HG03457 (cell line): ENCODE data around the gene SOX9.
"Not testable (repeated sequence)": the region's sequence is repeated elsewhere in the genome, so short reads cannot be mapped to it uniquely, and the experiment has no call there.

Experiments
- ATAC-seq: cut with Tn5 transposase; IDR thresholded peaks from one replicate; pipeline ENCODE4 v1.9.1; 2021; ENCODE audit warnings: moderate number of reproducible peaks; ENCODE audit not compliant: unreplicated experiment

SOX9 gene

GRCh38 chr17:72110942-72111318 is 9.9 kb upstream of the SOX9 start:
- no peak for ATAC-seq

GRCh38 chr17:72111336-72111923 is 9.4 kb upstream of the SOX9 start:
- no peak for ATAC-seq

GRCh38 chr17:72111926-72112325 is 8.9 kb upstream of the SOX9 start:
- not testable (repeated sequence) for ATAC-seq

DNA sequence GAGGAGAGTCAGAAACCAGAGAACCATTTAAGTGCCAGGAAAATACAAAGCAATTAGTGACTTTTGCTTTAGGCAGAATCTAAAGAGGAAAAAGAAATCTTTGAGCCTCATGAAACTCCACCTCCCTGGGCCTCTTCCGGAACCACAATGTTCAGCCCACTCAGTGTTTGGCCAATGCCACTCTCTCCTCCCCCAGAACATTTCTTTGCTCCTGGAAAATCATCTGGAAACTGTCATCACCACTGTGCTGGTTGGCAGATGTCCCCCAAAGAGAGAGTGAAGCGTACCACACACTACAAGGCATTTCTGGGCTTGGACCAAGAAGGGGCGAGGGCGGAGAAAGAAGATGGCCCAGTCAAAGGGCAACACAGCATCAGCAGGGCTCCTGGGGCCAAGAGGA is 7.1 kb upstream of the SOX9 start:
- no peak for ATAC-seq

- no peak for ATAC-seq
Observed at GRCh38 chr17:72115781-72116525, 4.9 kb upstream of the SOX9 start.

GRCh38 chr17:72116661-72117521 is 3.9 kb upstream of the SOX9 start:
- ATAC-seq = no peak

- no peak for ATAC-seq
Observed at GRCh38 chr17:72117535-72118334, 3.1 kb upstream of the SOX9 start.

DNA sequence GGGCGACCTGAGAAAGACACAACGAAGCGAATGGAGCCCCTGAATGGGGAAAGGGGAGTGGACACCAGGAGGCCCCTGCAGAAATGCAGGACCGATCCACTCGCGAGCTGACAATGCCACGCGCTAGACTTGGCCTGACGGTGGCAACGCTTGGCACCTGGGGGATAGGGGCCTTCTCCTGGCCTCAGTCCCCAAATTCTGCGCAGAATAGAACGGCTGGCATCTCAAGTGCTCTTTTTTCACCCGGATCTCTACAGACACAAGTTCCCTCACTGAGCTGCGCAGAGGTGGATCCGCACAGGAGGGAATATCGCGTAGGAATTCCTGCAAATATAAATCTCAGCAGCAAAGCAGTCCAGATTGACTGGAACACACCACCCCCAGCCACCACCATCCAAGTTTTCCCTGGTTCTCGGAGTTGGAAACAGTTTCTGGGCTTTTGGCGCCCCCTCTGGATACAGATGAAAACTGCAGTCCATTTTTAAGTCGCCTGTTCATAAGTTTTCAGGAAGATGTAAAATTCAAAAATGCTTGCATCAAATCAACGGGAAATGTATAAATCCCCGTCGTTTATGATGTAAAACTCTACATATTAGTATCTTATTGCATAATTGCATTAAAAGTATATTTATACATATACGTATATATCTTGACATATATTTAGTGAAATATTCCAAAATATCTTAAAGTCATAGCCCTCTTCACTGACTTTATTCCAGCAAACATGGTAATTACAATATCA is 2.3 kb upstream of the SOX9 start:
- no peak for ATAC-seq

DNA sequence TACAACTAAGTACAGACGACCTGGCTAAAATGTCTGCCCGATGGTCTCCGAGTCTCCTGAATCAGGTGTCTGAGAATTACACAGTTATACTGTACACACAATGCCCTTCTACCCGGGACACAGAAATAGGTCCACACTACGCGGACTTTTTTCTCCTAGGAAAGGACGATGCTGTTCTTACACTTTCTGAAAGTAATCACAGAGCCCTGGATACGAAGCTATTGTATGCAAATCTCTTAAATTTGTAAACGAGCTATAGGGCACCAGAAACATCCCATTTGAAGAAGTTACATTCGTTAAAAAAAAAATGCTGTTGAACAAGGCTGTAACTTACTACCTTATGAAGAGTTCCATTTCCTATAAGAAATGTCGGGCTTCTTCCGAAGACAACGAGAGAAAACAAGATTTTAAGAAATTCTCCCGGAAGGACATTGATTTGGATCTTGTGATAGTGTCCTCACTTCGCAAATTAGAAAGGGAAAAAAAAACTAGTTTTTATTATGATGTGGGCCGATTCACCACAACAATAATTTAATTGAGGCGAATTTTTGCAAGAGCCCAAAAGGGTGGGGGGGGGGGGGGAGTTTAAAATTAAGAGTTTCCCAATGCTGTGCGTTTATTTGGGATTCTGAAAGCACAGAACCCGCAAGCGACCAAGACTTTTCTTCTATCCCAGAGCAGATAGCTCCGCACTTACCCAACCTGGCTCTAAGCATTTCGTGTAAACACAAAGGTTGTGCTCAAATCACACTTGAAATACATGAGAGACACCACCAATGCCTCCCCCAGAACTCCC is 1.5 kb upstream of the SOX9 start:
- ATAC-seq = no peak

DNA sequence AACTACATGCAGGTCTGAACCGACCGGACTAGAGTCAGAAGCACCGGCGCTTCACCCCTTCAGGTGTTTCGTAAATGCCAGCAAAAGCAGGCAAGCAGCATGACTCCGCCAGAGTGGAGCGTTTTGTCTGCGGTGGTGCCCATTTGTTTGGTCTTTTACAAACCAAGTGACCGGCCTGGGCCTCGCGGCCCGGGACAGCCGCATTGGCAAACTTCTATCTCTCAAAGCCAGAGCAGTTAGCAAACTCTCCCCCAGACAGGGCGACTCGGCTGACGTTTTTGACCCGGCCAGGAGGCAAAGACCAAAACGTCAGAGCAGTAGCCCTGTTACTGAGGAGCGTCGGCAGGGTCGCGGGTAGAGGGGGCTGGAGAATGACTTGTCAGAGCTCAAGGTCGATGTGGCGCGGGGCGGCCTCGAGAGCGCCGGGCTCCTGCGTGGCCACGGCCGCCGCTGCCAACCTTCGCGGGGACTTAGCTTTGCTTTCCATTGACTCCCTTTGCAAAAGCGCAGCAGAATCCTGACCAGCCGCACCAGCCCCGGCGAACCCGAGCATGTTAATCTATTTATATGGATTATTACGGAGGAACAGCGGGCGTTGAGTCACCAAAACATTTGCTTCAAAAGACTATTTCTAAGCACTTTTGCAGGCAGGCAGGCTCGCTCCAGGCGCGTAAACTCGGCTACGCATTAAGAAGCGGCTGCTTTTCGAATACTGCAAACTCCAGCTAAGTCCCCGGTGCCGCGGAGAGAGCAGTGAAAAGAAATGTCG is 763 bp upstream of the SOX9 start:
- no peak for ATAC-seq

DNA sequence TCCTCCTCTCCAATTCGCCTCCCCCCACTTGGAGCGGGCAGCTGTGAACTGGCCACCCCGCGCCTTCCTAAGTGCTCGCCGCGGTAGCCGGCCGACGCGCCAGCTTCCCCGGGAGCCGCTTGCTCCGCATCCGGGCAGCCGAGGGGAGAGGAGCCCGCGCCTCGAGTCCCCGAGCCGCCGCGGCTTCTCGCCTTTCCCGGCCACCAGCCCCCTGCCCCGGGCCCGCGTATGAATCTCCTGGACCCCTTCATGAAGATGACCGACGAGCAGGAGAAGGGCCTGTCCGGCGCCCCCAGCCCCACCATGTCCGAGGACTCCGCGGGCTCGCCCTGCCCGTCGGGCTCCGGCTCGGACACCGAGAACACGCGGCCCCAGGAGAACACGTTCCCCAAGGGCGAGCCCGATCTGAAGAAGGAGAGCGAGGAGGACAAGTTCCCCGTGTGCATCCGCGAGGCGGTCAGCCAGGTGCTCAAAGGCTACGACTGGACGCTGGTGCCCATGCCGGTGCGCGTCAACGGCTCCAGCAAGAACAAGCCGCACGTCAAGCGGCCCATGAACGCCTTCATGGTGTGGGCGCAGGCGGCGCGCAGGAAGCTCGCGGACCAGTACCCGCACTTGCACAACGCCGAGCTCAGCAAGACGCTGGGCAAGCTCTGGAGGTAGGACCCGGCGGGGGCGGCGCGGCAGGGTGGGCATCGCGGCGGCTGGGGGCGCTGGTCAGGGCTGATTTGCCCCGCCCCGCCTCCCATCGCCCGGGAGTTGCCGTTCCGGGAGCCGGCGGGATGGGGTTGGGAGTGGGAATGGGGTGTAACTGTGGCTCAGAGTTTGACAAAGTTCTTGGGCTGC is 567 bp downstream of the SOX9 start:
- ATAC-seq = no peak

GRCh38 chr17:72122010-72122764 is 1.4 kb downstream of the SOX9 start:
- no peak for ATAC-seq

- no peak for ATAC-seq
Observed at GRCh38 chr17:72122765-72123529, 2.1 kb downstream of the SOX9 start.

DNA sequence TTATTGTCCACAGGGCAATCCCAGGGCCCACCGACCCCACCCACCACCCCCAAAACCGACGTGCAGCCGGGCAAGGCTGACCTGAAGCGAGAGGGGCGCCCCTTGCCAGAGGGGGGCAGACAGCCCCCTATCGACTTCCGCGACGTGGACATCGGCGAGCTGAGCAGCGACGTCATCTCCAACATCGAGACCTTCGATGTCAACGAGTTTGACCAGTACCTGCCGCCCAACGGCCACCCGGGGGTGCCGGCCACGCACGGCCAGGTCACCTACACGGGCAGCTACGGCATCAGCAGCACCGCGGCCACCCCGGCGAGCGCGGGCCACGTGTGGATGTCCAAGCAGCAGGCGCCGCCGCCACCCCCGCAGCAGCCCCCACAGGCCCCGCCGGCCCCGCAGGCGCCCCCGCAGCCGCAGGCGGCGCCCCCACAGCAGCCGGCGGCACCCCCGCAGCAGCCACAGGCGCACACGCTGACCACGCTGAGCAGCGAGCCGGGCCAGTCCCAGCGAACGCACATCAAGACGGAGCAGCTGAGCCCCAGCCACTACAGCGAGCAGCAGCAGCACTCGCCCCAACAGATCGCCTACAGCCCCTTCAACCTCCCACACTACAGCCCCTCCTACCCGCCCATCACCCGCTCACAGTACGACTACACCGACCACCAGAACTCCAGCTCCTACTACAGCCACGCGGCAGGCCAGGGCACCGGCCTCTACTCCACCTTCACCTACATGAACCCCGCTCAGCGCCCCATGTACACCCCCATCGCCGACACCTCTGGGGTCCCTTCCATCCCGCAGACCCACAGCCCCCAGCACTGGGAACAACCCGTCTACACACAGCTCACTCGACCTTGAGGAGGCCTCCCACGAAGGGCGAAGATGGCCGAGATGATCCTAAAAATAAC is 3.0 kb downstream of the SOX9 start:
- ATAC-seq = no peak

GRCh38 chr17:72124438-72124775 is 3.6 kb downstream of the SOX9 start:
- ATAC-seq = no peak

DNA sequence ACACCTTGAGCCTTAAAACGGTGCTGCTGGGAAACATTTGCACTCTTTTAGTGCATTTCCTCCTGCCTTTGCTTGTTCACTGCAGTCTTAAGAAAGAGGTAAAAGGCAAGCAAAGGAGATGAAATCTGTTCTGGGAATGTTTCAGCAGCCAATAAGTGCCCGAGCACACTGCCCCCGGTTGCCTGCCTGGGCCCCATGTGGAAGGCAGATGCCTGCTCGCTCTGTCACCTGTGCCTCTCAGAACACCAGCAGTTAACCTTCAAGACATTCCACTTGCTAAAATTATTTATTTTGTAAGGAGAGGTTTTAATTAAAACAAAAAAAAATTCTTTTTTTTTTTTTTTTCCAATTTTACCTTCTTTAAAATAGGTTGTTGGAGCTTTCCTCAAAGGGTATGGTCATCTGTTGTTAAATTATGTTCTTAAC is 4.4 kb downstream of the SOX9 start:
- no peak for ATAC-seq
